HCT116 (cell line): Measurements from ENCODE around the gene DPH2. TPM values are rescaled to one million over a fixed set of nuclear protein-coding genes. Genes with fewer than 3 reads are reported as not detected.
A peak's percentile ranks its signal among the peaks of the same experiment; 100 is the strongest.

Source experiments
- ATAC-seq: fragments of 200-7000 bp; cut with Tn5 transposase; 2 replicates; pipeline ENCODE4 v1.9.1; 2020; ENCODE audit warnings: mild to moderate bottlenecking, moderate library complexity
- BruUV-seq: library from RNA; stranded (reverse); fragments of 400-500 nt; replicated peaks from 2 replicates; lab custom pipeline; 2021; lab: Mats Ljungman, UMichigan
- CTCF ChIA-PET: fragments of 300-600 bp; sonication (Branson Sonifier 250); formaldehyde crosslinking; loops from one replicate; lab custom pipeline; 2021; ENCODE audit warnings: antibody characterized with exemption; lab: Charles Lee
- POLR2A ChIA-PET: fragments of 300-600, 350-600 bp; sonication (Branson Sonifier 250); formaldehyde crosslinking; loops from one replicate; lab custom pipeline; 2021; ENCODE audit warnings: antibody characterized with exemption; lab: Charles Lee
- RAD21 ChIA-PET, 2 experiments: fragments of 300-600 bp; sonication (Branson Sonifier 250); formaldehyde crosslinking; loops; one replicate each; lab custom pipeline; 2023; ENCODE audit warnings: low total read pairs in 2 of 2; ENCODE audit not compliant: uncharacterized antibody in 2 of 2, unreplicated experiment in 2 of 2, low non-redundant PET in 1 of 2; lab: Charles Lee
- DNase-seq: peaks from one replicate; pipeline ENCODE4 v3.0.0-alpha.2; 2010; ENCODE audit warnings: low read depth, low spot score
- H2AFZ ChIP-seq: fragments of 200-600 bp; shearing (Covaris generic), sonication (generic); 2 replicates; pipeline ENCODE4 v1.6.1; 2017; ENCODE audit warnings: low read depth, mixed run types, mixed read lengths, antibody characterized with exemption, low read length; ENCODE audit not compliant: poor library complexity, severe bottlenecking
- H3K27ac ChIP-seq: 2 replicates; pipeline ENCODE4 v1.5.1; 2012; ENCODE audit warnings: low read depth, low read length
- H3K27me3 ChIP-seq: fragments of 200-600 bp; sonication (generic); 2 replicates; pipeline ENCODE4 v1.6.1; 2016; ENCODE audit warnings: mixed run types, low read length, mixed read lengths; ENCODE audit not compliant: insufficient read depth
- H3K36me3 ChIP-seq, 2 experiments: fragments of 200-500 bp in 1 of 2; fragments of 200-600 bp in 1 of 2; sonication (Bioruptor generic) in 1 of 2; sonication (generic) in 1 of 2; 2 replicates each; pipeline versions ENCODE4 v1.5.1 to v1.6.1; 2014 to 2016; ENCODE audit warnings: low read length in 2 of 2, inconsistent platforms in 1 of 2, mixed read lengths in 1 of 2, mixed run types in 1 of 2; ENCODE audit not compliant: insufficient read depth in 2 of 2, control insufficient read depth in 1 of 2
- H3K4me1 ChIP-seq, 2 experiments: fragments of 200-600 bp in 1 of 2; sonication (generic) in 1 of 2; 2 replicates each; pipeline versions ENCODE4 v1.5.1 to v1.6.1; 2012 to 2017; ENCODE audit warnings: low read length in 2 of 2, inconsistent platforms in 1 of 2, mild to moderate bottlenecking in 1 of 2, mixed read lengths in 1 of 2, mixed run types in 1 of 2, moderate library complexity in 1 of 2; ENCODE audit not compliant: insufficient read depth in 2 of 2, control insufficient read depth in 1 of 2
- H3K4me2 ChIP-seq: fragments of 200-600 bp; sonication (generic); 2 replicates; pipeline ENCODE4 v1.6.1; 2017; ENCODE audit warnings: mixed run types, low read length, mixed read lengths
- H3K4me3 ChIP-seq, 2 experiments: fragments of 200-600 bp in 1 of 2; sonication (generic) in 1 of 2; replicated peaks in 1 of 2; 2 replicates each; pipeline ENCODE4 v1.5.1; 2011 to 2016; ENCODE audit warnings: low read length in 2 of 2, control low read depth in 1 of 2, low read depth in 1 of 2, mild to moderate bottlenecking in 1 of 2, mixed read lengths in 1 of 2, mixed run types in 1 of 2
- H3K79me2 ChIP-seq: fragments of 200-600 bp; sonication (generic); 2 replicates; pipeline ENCODE4 v1.6.1; 2017; ENCODE audit warnings: mild to moderate bottlenecking, mixed run types, low read length, moderate library complexity, mixed read lengths; ENCODE audit not compliant: insufficient read depth
- H3K9ac ChIP-seq: fragments of 200-600 bp; sonication (generic); 2 replicates; pipeline ENCODE4 v1.6.1; 2016; ENCODE audit warnings: low read length, mixed read lengths
- H3K9me2 ChIP-seq: fragments of 200-600 bp; sonication (generic), shearing (Covaris generic); 2 replicates; pipeline ENCODE4 v1.6.1; 2017; ENCODE audit warnings: mixed run types, mild to moderate bottlenecking, moderate library complexity; ENCODE audit not compliant: insufficient read depth
- H3K9me3 ChIP-seq, 2 experiments: fragments of 200-500 bp in 1 of 2; fragments of 200-600 bp in 1 of 2; sonication (Bioruptor generic) in 1 of 2; sonication (generic) in 1 of 2; 2 replicates each; pipeline ENCODE4 v1.6.1; 2014 to 2017; ENCODE audit warnings: low read length in 2 of 2, mixed read lengths in 2 of 2, inconsistent platforms in 1 of 2, low read depth in 1 of 2, mild to moderate bottlenecking in 1 of 2, mixed run types in 1 of 2, moderate library complexity in 1 of 2; ENCODE audit not compliant: control insufficient read depth in 1 of 2, insufficient read depth in 1 of 2
- H4K20me1 ChIP-seq: fragments of 200-600 bp; sonication (generic), shearing (Covaris generic); 2 replicates; pipeline ENCODE4 v1.6.1; 2017; ENCODE audit warnings: mixed run types, mild to moderate bottlenecking, moderate library complexity; ENCODE audit not compliant: insufficient read depth
- MAX ChIP-seq: IDR thresholded peaks from 2 replicates; pipeline ENCODE4 v1.6.1; 2012
- RAD21 ChIP-seq: IDR thresholded peaks from 2 replicates; pipeline ENCODE4 v1.6.1; 2012; ENCODE audit warnings: low read depth, mild to moderate bottlenecking
- SP1 ChIP-seq: IDR thresholded peaks from 2 replicates; pipeline ENCODE4 v1.6.1; 2012; ENCODE audit warnings: low read depth
- YY1 ChIP-seq: IDR thresholded peaks from 2 replicates; pipeline ENCODE4 v1.6.1; 2011; ENCODE audit warnings: low read length, low read depth, moderate library complexity, mild to moderate bottlenecking; ENCODE audit not compliant: insufficient replicate concordance; ENCODE audit errors: extremely low read depth
- ZBTB33 ChIP-seq: IDR thresholded peaks from 2 replicates; pipeline ENCODE4 v1.6.1; 2011; ENCODE audit warnings: mild to moderate bottlenecking, low read length, moderate library complexity; ENCODE audit not compliant: insufficient replicate concordance; ENCODE audit errors: extremely low read depth
- ZFX ChIP-seq: fragments of 450-650 bp; IDR thresholded peaks from 2 replicates; pipeline ENCODE4 v1.6.1; 2017
- intact Hi-C: fragments of 100-400 bp; cut with micrococcal nuclease; formaldehyde crosslinking; loops from 2 replicates; pipeline ENCODE4 v1.10.0; 2022
- total RNA-seq: library from RNA; stranded (reverse); gene quantifications from one replicate; pipeline ENCODE4 v1.2.1, GENCODE V29; 2021; ENCODE audit not compliant: unreplicated experiment
- TF ChIP-seq, protein P1 (sequence below): IDR thresholded peaks from 2 replicates; pipeline ENCODE4 v1.6.1; 2012; ENCODE audit warnings: low read depth

The DPH2 gene
- total RNA-seq, 1 experiment from 2014 or later = 53.2 TPM

- ATAC-seq (no peak), DNase-seq (no peak)
- H3K79me2 ChIP-seq = peaks cover 34% of the 10 kb centered on the region
- H3K27ac ChIP-seq = no peak overlapping the region
- RAD21 ChIA-PET = no interaction called here
- peaks cover 17 to 41% of the 10 kb centered on the region in 2 experiments for H3K4me1 ChIP-seq
- H3K9me2 ChIP-seq = no peaks in the 10 kb centered on the region
- no peaks in the 10 kb centered on the region for H3K9me3 ChIP-seq
- no peak overlapping the region; the same call in 1 of the 2 replicates for H3K9ac ChIP-seq
- CTCF ChIA-PET = no interaction called here
- H3K36me3 ChIP-seq = peaks cover 9 to 33% of the 10 kb centered on the region in 2 experiments; a peak in 3 of 4 replicates
- POLR2A ChIA-PET = no interaction called here
- H3K27me3 ChIP-seq = no peaks in the 10 kb centered on the region
- TF ChIP-seq YY1 (no peak), RAD21 (no peak), ZFX (no peak), ZBTB33 (no peak), MAX (no peak), SP1 (no peak)
- TF ChIP-seq, protein P1, sequence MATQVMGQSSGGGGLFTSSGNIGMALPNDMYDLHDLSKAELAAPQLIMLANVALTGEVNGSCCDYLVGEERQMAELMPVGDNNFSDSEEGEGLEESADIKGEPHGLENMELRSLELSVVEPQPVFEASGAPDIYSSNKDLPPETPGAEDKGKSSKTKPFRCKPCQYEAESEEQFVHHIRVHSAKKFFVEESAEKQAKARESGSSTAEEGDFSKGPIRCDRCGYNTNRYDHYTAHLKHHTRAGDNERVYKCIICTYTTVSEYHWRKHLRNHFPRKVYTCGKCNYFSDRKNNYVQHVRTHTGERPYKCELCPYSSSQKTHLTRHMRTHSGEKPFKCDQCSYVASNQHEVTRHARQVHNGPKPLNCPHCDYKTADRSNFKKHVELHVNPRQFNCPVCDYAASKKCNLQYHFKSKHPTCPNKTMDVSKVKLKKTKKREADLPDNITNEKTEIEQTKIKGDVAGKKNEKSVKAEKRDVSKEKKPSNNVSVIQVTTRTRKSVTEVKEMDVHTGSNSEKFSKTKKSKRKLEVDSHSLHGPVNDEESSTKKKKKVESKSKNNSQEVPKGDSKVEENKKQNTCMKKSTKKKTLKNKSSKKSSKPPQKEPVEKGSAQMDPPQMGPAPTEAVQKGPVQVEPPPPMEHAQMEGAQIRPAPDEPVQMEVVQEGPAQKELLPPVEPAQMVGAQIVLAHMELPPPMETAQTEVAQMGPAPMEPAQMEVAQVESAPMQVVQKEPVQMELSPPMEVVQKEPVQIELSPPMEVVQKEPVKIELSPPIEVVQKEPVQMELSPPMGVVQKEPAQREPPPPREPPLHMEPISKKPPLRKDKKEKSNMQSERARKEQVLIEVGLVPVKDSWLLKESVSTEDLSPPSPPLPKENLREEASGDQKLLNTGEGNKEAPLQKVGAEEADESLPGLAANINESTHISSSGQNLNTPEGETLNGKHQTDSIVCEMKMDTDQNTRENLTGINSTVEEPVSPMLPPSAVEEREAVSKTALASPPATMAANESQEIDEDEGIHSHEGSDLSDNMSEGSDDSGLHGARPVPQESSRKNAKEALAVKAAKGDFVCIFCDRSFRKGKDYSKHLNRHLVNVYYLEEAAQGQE = no peak
- peak overlapping the region; percentile 94 to 99; a peak in 3 of 4 replicates for H3K4me3 ChIP-seq
- BruUV-seq = no TSS peak
- intact Hi-C loops = no loop called here
- H2AFZ ChIP-seq = no peak overlapping the region
- peak overlapping the region; percentile 93 for H3K4me2 ChIP-seq
- H4K20me1 ChIP-seq = no peaks in the 10 kb centered on the region
Observed at GRCh38 chr1:43971336-43971980, 1.6 kb downstream of the DPH2 start.
